ENCODE results near the gene CXCL12. TPM values are rescaled to one million over a fixed set of nuclear protein-coding genes. Genes with fewer than 3 reads are reported as not detected.

Gene CXCL12
- total and polyA plus RNA-seq, 4 donors: 23.8 to 66.3 (median 41.8) TPM

DNA sequence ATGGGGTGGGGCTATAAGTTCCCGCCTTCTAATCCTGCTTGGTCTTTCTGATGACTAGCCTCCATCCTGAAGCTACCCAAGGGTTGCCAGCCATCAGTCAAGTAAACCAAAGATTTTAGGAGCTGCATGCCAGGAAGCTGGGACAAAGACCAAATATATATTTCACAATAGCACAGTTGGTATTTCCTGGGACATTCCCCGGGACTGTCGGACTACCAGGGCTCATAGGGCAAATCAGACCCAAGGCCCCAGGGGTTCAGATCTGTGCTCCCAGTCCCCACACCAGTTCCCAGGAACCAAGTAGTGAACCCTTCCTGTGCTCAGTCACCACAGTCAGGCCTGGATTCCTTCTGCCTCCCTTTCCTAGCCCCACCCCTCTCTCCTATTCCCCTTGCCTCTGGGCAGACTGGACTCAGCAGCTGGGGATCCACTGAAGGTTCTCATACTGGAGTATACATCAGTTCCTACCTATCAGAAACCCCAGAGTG is 5.7 kb upstream of the CXCL12 start:
- H3K27me3 ChIP-seq (ENCODE audit: control insufficient read depth in 4 of 4, insufficient read depth in 4 of 4, low read length in 3 of 4): no peaks in the 10 kb centered on the region
- TF ChIP-seq RAD21 (IDR thresholded peaks at IDR 0.05): peak; percentile 23 to 28
- no peak for TF ChIP-seq NR2F2 (IDR thresholded peaks at IDR 0.05)
- peak; percentile 83 to 86 for TF ChIP-seq HNF4A (conservative IDR thresholded peaks at IDR 0.05)
- no peak for TF ChIP-seq YY1 (IDR thresholded peaks at IDR 0.05)
- TF ChIP-seq, protein P1, sequence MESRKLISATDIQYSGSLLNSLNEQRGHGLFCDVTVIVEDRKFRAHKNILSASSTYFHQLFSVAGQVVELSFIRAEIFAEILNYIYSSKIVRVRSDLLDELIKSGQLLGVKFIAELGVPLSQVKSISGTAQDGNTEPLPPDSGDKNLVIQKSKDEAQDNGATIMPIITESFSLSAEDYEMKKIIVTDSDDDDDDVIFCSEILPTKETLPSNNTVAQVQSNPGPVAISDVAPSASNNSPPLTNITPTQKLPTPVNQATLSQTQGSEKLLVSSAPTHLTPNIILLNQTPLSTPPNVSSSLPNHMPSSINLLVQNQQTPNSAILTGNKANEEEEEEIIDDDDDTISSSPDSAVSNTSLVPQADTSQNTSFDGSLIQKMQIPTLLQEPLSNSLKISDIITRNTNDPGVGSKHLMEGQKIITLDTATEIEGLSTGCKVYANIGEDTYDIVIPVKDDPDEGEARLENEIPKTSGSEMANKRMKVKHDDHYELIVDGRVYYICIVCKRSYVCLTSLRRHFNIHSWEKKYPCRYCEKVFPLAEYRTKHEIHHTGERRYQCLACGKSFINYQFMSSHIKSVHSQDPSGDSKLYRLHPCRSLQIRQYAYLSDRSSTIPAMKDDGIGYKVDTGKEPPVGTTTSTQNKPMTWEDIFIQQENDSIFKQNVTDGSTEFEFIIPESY (IDR thresholded peaks at IDR 0.05): no peak
- TF ChIP-seq FOXA2 (IDR thresholded peaks at IDR 0.05): no peak
- no peak for TF ChIP-seq EGR1 (IDR thresholded peaks at IDR 0.05; ENCODE audit: low read depth in 2 of 2)
- peak in 1 of 2 donors; percentile 43 for TF ChIP-seq GABPA (IDR thresholded peaks at IDR 0.05 in 1 of 2, conservative IDR thresholded peaks at IDR 0.05 in 1 of 2)
- TF ChIP-seq, protein P2, sequence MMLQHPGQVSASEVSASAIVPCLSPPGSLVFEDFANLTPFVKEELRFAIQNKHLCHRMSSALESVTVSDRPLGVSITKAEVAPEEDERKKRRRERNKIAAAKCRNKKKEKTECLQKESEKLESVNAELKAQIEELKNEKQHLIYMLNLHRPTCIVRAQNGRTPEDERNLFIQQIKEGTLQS (IDR thresholded peaks at IDR 0.05): no peak
- TF ChIP-seq MAX (IDR thresholded peaks at IDR 0.05): no peak
- TF ChIP-seq HNF4G (IDR thresholded peaks at IDR 0.05): no peak
- TF ChIP-seq, protein P3, sequence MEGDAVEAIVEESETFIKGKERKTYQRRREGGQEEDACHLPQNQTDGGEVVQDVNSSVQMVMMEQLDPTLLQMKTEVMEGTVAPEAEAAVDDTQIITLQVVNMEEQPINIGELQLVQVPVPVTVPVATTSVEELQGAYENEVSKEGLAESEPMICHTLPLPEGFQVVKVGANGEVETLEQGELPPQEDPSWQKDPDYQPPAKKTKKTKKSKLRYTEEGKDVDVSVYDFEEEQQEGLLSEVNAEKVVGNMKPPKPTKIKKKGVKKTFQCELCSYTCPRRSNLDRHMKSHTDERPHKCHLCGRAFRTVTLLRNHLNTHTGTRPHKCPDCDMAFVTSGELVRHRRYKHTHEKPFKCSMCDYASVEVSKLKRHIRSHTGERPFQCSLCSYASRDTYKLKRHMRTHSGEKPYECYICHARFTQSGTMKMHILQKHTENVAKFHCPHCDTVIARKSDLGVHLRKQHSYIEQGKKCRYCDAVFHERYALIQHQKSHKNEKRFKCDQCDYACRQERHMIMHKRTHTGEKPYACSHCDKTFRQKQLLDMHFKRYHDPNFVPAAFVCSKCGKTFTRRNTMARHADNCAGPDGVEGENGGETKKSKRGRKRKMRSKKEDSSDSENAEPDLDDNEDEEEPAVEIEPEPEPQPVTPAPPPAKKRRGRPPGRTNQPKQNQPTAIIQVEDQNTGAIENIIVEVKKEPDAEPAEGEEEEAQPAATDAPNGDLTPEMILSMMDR (IDR thresholded peaks at IDR 0.05; ENCODE audit: low read depth, low read length, missing input control): no peak
- TF ChIP-seq JUND (IDR thresholded peaks at IDR 0.05): peak in 1 of 2 donors; percentile 16
- TF ChIP-seq TAF1 (conservative IDR thresholded peaks at IDR 0.05): no peak
- peak in 1 of 2 donors; percentile 41 for TF ChIP-seq RXRA (IDR thresholded peaks at IDR 0.05)
- peak; percentile 58 for TF ChIP-seq SP1 (IDR thresholded peaks at IDR 0.05)
- TF ChIP-seq, protein P4, sequence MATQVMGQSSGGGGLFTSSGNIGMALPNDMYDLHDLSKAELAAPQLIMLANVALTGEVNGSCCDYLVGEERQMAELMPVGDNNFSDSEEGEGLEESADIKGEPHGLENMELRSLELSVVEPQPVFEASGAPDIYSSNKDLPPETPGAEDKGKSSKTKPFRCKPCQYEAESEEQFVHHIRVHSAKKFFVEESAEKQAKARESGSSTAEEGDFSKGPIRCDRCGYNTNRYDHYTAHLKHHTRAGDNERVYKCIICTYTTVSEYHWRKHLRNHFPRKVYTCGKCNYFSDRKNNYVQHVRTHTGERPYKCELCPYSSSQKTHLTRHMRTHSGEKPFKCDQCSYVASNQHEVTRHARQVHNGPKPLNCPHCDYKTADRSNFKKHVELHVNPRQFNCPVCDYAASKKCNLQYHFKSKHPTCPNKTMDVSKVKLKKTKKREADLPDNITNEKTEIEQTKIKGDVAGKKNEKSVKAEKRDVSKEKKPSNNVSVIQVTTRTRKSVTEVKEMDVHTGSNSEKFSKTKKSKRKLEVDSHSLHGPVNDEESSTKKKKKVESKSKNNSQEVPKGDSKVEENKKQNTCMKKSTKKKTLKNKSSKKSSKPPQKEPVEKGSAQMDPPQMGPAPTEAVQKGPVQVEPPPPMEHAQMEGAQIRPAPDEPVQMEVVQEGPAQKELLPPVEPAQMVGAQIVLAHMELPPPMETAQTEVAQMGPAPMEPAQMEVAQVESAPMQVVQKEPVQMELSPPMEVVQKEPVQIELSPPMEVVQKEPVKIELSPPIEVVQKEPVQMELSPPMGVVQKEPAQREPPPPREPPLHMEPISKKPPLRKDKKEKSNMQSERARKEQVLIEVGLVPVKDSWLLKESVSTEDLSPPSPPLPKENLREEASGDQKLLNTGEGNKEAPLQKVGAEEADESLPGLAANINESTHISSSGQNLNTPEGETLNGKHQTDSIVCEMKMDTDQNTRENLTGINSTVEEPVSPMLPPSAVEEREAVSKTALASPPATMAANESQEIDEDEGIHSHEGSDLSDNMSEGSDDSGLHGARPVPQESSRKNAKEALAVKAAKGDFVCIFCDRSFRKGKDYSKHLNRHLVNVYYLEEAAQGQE (IDR thresholded peaks at IDR 0.05): no peak
- H3K36me3 ChIP-seq (ENCODE audit: control insufficient read depth in 4 of 4, insufficient read depth in 3 of 4, low read depth in 1 of 4, low read length in 3 of 4): no peaks in the 10 kb centered on the region
- DNase-seq (ENCODE audit: low spot score): no peak
- H3K4me3 ChIP-seq (ENCODE audit: low read depth in 1 of 3, low read length in 3 of 3): no peak overlapping the region
- 48% methylated on average over 3 of the region's 3 CpGs for WGBS
- H3K4me1 ChIP-seq (ENCODE audit: control insufficient read depth in 4 of 4, insufficient read depth in 4 of 4, low read length in 3 of 4): peaks cover 0 to 25% (median 21%) of the 10 kb centered on the region in 4 donors
- no peak overlapping the region for H3K9ac ChIP-seq (ENCODE audit: low read depth in 1 of 2, low read length in 2 of 2)
- H3K9me3 ChIP-seq (ENCODE audit: control insufficient read depth in 4 of 4, low read length in 3 of 4): no peaks in the 10 kb centered on the region
- H3K27ac ChIP-seq (ENCODE audit: low read depth in 1 of 2, low read length in 2 of 2): peak overlapping the region in 1 of 2 donors; percentile 65
